ENCODE measurements around the gene PDGFD.

DNA sequence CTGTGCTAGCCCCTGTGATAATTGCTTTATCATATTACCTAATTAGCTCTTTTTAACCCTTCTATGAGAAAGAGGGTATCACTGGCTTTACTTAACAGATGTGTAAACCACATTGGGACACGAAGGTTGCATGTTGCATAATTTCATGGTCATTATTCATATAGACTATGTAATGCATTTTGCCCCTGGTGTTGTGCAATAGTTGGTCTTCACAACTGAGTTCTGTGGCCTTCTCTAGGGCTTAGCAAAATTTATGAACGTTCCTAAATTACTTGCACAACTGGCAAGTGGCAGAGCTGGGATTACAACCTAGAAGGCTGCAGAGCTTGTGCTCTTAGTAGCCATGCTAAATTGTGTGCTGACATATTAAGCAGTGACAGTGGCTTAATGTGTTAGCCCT is 34.6 kb upstream of the PDGFD start:
- TF ChIP-seq, protein P1, sequence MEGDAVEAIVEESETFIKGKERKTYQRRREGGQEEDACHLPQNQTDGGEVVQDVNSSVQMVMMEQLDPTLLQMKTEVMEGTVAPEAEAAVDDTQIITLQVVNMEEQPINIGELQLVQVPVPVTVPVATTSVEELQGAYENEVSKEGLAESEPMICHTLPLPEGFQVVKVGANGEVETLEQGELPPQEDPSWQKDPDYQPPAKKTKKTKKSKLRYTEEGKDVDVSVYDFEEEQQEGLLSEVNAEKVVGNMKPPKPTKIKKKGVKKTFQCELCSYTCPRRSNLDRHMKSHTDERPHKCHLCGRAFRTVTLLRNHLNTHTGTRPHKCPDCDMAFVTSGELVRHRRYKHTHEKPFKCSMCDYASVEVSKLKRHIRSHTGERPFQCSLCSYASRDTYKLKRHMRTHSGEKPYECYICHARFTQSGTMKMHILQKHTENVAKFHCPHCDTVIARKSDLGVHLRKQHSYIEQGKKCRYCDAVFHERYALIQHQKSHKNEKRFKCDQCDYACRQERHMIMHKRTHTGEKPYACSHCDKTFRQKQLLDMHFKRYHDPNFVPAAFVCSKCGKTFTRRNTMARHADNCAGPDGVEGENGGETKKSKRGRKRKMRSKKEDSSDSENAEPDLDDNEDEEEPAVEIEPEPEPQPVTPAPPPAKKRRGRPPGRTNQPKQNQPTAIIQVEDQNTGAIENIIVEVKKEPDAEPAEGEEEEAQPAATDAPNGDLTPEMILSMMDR (IDR thresholded peaks at IDR 0.05; ENCODE audit: borderline replicate concordance, extremely low read depth, low read length, poor library complexity, severe bottlenecking), result no peak
- TF ChIP-seq EZH2 (IDR thresholded peaks at IDR 0.05; ENCODE audit: borderline replicate concordance, low read depth, low read length, severe bottlenecking), result no peak
